K562 (cell line): ENCODE measurements around the gene PSMA4. TPM values are rescaled to one million over a fixed set of nuclear protein-coding genes. Genes with fewer than 3 reads are reported as not detected.
A peak's percentile ranks its signal among the peaks of the same experiment; 100 is the strongest.

Source experiments
- AFF1 ChIP-seq, 2 experiments: fragments of 450-650 bp; IDR thresholded peaks; 2 replicates each; pipeline ENCODE4 v1.6.1; 2018; ENCODE audit warnings: mild to moderate bottlenecking in 2 of 2, low read depth in 1 of 2; ENCODE audit not compliant: partially characterized antibody in 2 of 2
- CAMTA2 ChIP-seq: fragments of 250-450 bp; sonication (Bioruptor Pico); conservative IDR thresholded peaks from 2 replicates; pipeline ENCODE4 v1.5.1; 2022
- CTCF ChIP-seq, 3 experiments: IDR thresholded peaks in 2 of 3; conservative IDR thresholded peaks in 1 of 3; 2 replicates each; pipeline ENCODE4 v1.5.1; 2011 to 2012; ENCODE audit warnings: low read length in 3 of 3, mild to moderate bottlenecking in 3 of 3, control low read depth in 2 of 3, improper control_type of control experiment in 1 of 3, inconsistent platforms in 1 of 3, low read depth in 1 of 3, mixed read lengths in 1 of 3, moderate library complexity in 1 of 3; ENCODE audit not compliant: insufficient read depth in 2 of 3
- HMGN3 ChIP-seq: IDR thresholded peaks from 2 replicates; pipeline ENCODE4 v1.6.1; 2011; ENCODE audit warnings: borderline replicate concordance, low read depth, mild to moderate bottlenecking, mixed read lengths, low read length; ENCODE audit not compliant: insufficient read length; ENCODE audit errors: extremely low read depth
- KLF6 ChIP-seq: fragments of 250-450 bp; sonication (Bioruptor Pico); IDR thresholded peaks from 2 replicates; pipeline ENCODE4 v1.4.0; 2020; ENCODE audit warnings: mild to moderate bottlenecking, moderate library complexity, borderline replicate concordance
- MCM3 ChIP-seq: fragments of 450-650 bp; IDR thresholded peaks from 2 replicates; pipeline ENCODE4 v1.6.1; 2016
- NCOR1 ChIP-seq: fragments of 450-650 bp; IDR thresholded peaks from 2 replicates; pipeline ENCODE4 v1.6.1; 2016; ENCODE audit warnings: mild to moderate bottlenecking, moderate library complexity
- NFIX ChIP-seq: fragments of 250-450 bp; sonication (Bioruptor Pico); IDR thresholded peaks from 2 replicates; pipeline ENCODE4 v1.4.0; 2020; ENCODE audit warnings: low read depth, mild to moderate bottlenecking, moderate library complexity
- OTX1 ChIP-seq: fragments of 450-650 bp; formaldehyde crosslinking; IDR thresholded peaks from 2 replicates; pipeline ENCODE4 v1.4.0; 2022; ENCODE audit warnings: mild to moderate bottlenecking
- PHF20 ChIP-seq: fragments of 450-650 bp; IDR thresholded peaks from 2 replicates; pipeline ENCODE4 v1.6.1; 2018; ENCODE audit not compliant: partially characterized antibody
- POLR2H ChIP-seq: IDR thresholded peaks from 2 replicates; pipeline ENCODE4 v1.6.1; 2016; ENCODE audit warnings: missing genetic modification characterization, low read depth, mild to moderate bottlenecking, control low read depth, missing compliant biosample characterization, moderate library complexity
- RHOXF2B ChIP-seq: fragments of 250-450 bp; sonication (Bioruptor Pico); conservative IDR thresholded peaks from 2 replicates; pipeline ENCODE4 v1.5.1; 2021
- SNAPC5 ChIP-seq: fragments of 250-450 bp; sonication (Bioruptor Pico); IDR thresholded peaks from 2 replicates; pipeline ENCODE4 v1.8.0; 2021; ENCODE audit warnings: moderate library complexity, mild to moderate bottlenecking, inconsistent platforms
- TAF9B ChIP-seq: fragments of 450-650 bp; IDR thresholded peaks from 2 replicates; pipeline ENCODE4 v1.6.1; 2018; ENCODE audit warnings: mild to moderate bottlenecking; ENCODE audit not compliant: partially characterized antibody
- TFAM ChIP-seq: fragments of 250-450 bp; sonication (Bioruptor Pico); conservative IDR thresholded peaks from 2 replicates; pipeline ENCODE4 v1.5.0; 2021; ENCODE audit warnings: mild to moderate bottlenecking, moderate library complexity
- TOE1 ChIP-seq, 2 experiments: fragments of 450-650 bp in 1 of 2; sonication (generic) in 1 of 2; formaldehyde crosslinking in 1 of 2; IDR thresholded peaks; 2 replicates each; pipeline versions ENCODE4 v1.7.1 to v1.8.0; 2016 to 2022; ENCODE audit warnings: borderline replicate concordance in 2 of 2, mild to moderate bottlenecking in 2 of 2, antibody characterized with exemption in 1 of 2, inconsistent platforms in 1 of 2, low read depth in 1 of 2, missing genetic modification reagents in 1 of 2, moderate library complexity in 1 of 2
- ZNF316 ChIP-seq: fragments of 450-650 bp; IDR thresholded peaks from 2 replicates; pipeline ENCODE4 v1.6.1; 2016
- ZNF324 ChIP-seq: fragments of 250-450 bp; sonication (Bioruptor Pico); IDR thresholded peaks from 2 replicates; pipeline ENCODE4 v1.4.0; 2020; ENCODE audit warnings: mild to moderate bottlenecking
- ZNF655 ChIP-seq: fragments of 250-450 bp; sonication (Bioruptor Pico); IDR thresholded peaks from 2 replicates; pipeline ENCODE4 v1.5.0; 2021
- ZNF668 ChIP-seq: fragments of 250-450 bp; sonication (Bioruptor Pico); IDR thresholded peaks from 2 replicates; pipeline ENCODE4 v1.8.0; 2022; ENCODE audit warnings: mild to moderate bottlenecking, inconsistent platforms
- polyA plus RNA-seq, 8 experiments: library from polyadenylated mRNA; depleted of rRNA in 4 of 8; stranded (reverse) in 5 of 8; unstranded in 3 of 8; fragments of >200 nt; fragmentation: Nextera tagmentation in 2 of 8; fragmentation: Illumina TruSeq in 1 of 8; extraction: Ambion mirVana in 2 of 8; extraction: Trizol in 1 of 8; gene quantifications; 2 replicates each; pipeline versions ENCODE4 v1.2.1 to v1.2.3, GENCODE V29; 2011 to 2014; ENCODE audit warnings: inconsistent platforms in 1 of 8, missing spikeins in 1 of 8
- total RNA-seq, 7 experiments: library from RNA; depleted of rRNA in 6 of 7; stranded (reverse); fragments of >200 nt in 6 of 7; fragmentation: Illumina TruSeq in 2 of 7; extraction: Trizol in 2 of 7; gene quantifications; 2 replicates each; pipeline versions ENCODE4 v1.2.1 to v1.2.3, GENCODE V29; 2011 to 2021; ENCODE audit warnings: low replicate concordance in 1 of 7

Gene PSMA4
- total and polyA plus RNA-seq, 9 of the 15 experiments (the other 6 are each of a cell fraction or from before 2014, with no cell fraction given) = 304 to 1,857 (median 666) TPM

GRCh38 chr15:78565097-78565950, 25.1 kb downstream of the PSMA4 start, which contains the start of gene CHRNA5 (continued):
- TF ChIP-seq ZNF655 (CRISPR knock-in tag) (no peak), AFF1 (IDR thresholded peaks at IDR 0.05; ENCODE audit: low read depth in 1 of 2, partially characterized antibody in 2 of 2) (no peak), MCM3 (no peak), NFIX (CRISPR knock-in tag) (no peak), HMGN3 (peak; percentile 58), PHF20 (no peak), SNAPC5 (no peak), ZNF668 (CRISPR knock-in tag) (no peak), RHOXF2B (CRISPR knock-in tag) (no peak), ZNF324 (no peak), OTX1 (no peak), ZNF316 (no peak), POLR2H (tag) (no peak), TOE1 (IDR thresholded peaks at IDR 0.05; ENCODE audit: borderline replicate concordance) (no peak), TOE1 (CRISPR knock-in tag; IDR thresholded peaks at IDR 0.05; ENCODE audit: borderline replicate concordance, low read depth) (no peak), TFAM (CRISPR knock-in tag) (no peak), CAMTA2 (no peak), TAF9B (no peak), NCOR1 (0 out of 2 replicates have a peak, but pooled peaks have one; percentile 30), KLF6 (CRISPR knock-in tag) (no peak), CTCF (IDR thresholded peaks at IDR 0.05 in 2 of 3, conservative IDR thresholded peaks at IDR 0.05 in 1 of 3; ENCODE audit: insufficient read depth in 2 of 3, low read depth in 1 of 3, low read length in 3 of 3) (no peak)
